GM21723 (cell line): ENCODE measurements around the gene CCT4.
"Not testable (repeated sequence)": the region's sequence is repeated elsewhere in the genome, so short reads cannot be mapped to it uniquely, and the experiment has no call there.

ENCODE experiments used
- ATAC-seq: cut with Tn5 transposase; IDR thresholded peaks from one replicate; pipeline ENCODE4 v1.9.1; 2021; ENCODE audit warnings: mild to moderate bottlenecking, moderate library complexity; ENCODE audit not compliant: unreplicated experiment

Gene CCT4

GRCh38 chr2:61882850-61883249 is 5.6 kb downstream of the CCT4 start:
- ATAC-seq: no peak

GRCh38 chr2:61879351-61879750 is 9.1 kb downstream of the CCT4 start:
- ATAC-seq: not testable (repeated sequence)

- ATAC-seq: no peak
Observed at GRCh38 chr2:61878761-61879160, 9.7 kb downstream of the CCT4 start.

GRCh38 chr2:61877571-61878245 is 10.7 kb downstream of the CCT4 start:
- no peak for ATAC-seq

GRCh38 chr2:61876400-61876799 is 12.1 kb downstream of the CCT4 start:
- no peak for ATAC-seq

GRCh38 chr2:61866482-61867089 is 21.9 kb downstream of the CCT4 start:
- ATAC-seq: not testable (repeated sequence)

GRCh38 chr2:61862085-61862484 is 26.4 kb downstream of the CCT4 start:
- no peak for ATAC-seq

GRCh38 chr2:61857224-61857623 is 31.2 kb downstream of the CCT4 start:
- ATAC-seq: no peak

- ATAC-seq: no peak
Observed at GRCh38 chr2:61855318-61855613, 33.2 kb downstream of the CCT4 start.

GRCh38 chr2:61854564-61855317 is 33.7 kb downstream of the CCT4 start:
- peak; percentile 85 for ATAC-seq

GRCh38 chr2:61853847-61854563 is 34.5 kb downstream of the CCT4 start, which contains the start of gene FAM161A:
Gene FAM161A (minus strand): TSS chr2:61854060. CDS start chr2:61854041, 19 bp downstream.
- peak; percentile 84 for ATAC-seq

- ATAC-seq: peak; percentile 73
Observed at GRCh38 chr2:61853086-61853846, 35.2 kb downstream of the CCT4 start.

GRCh38 chr2:61851270-61851669 is 37.2 kb downstream of the CCT4 start:
- not testable (repeated sequence) for ATAC-seq

GRCh38 chr2:61845320-61845719 is 43.1 kb downstream of the CCT4 start:
- ATAC-seq: no peak

GRCh38 chr2:61841286-61841685 is 47.2 kb downstream of the CCT4 start:
- no peak for ATAC-seq

GRCh38 chr2:61834893-61835292 is 53.6 kb downstream of the CCT4 start:
- no peak for ATAC-seq

- no peak for ATAC-seq
Observed at GRCh38 chr2:61833971-61834370, 54.5 kb downstream of the CCT4 start.

- no peak for ATAC-seq
Observed at GRCh38 chr2:61832183-61832841, 56.1 kb downstream of the CCT4 start.

- no peak for ATAC-seq
Observed at GRCh38 chr2:61822255-61822654, 66.2 kb downstream of the CCT4 start.
